ENCODE measurements around the gene GTF2A2. TPM values are rescaled to one million over a fixed set of nuclear protein-coding genes. Genes with fewer than 3 reads are reported as not detected.

Gene GTF2A2
- total and polyA plus RNA-seq, 5 donors from 2014 or later: 61.5 to 174 (median 133) TPM

- ATAC-seq (ENCODE audit: low read depth in 2 of 2): no peak
- Histone ChIP-seq H3K36me3 (ENCODE audit: control insufficient read depth, insufficient read depth, low read length) (peaks cover 25% of the 10 kb centered on the region), H3K4me1 (ENCODE audit: control insufficient read depth, insufficient read depth, low read length, poor library complexity, severe bottlenecking) (peaks cover 43% of the 10 kb centered on the region), H3K4me3 (ENCODE audit: low read depth, low read length) (peak overlapping the region; percentile 52), H3K27ac (ENCODE audit: insufficient read depth, low read length, poor library complexity, severe bottlenecking) (no peak overlapping the region), H3K9me3 (ENCODE audit: control insufficient read depth in 2 of 2, low read length in 2 of 2) (no peaks in the 10 kb centered on the region), H3K27me3 (ENCODE audit: control insufficient read depth, insufficient read depth, low read length) (no peaks in the 10 kb centered on the region)
- H3K9me3 Mint-ChIP-seq: no peaks in the 10 kb centered on the region
- H3K27ac Mint-ChIP-seq: peak overlapping the region in 1 of 3 donors; percentile 20
- peaks cover 21 to 60% (median 44%) of the 10 kb centered on the region in 4 donors for H3K4me1 Mint-ChIP-seq
- H3K27me3 Mint-ChIP-seq: no peaks in the 10 kb centered on the region
- H3K36me3 Mint-ChIP-seq: peaks cover 13% of the 10 kb centered on the region
- peak in 1 of 3 donors; percentile 45 for DNase-seq
- peak overlapping the region; percentile 22 to 67 (median 52) for H3K4me3 Mint-ChIP-seq
Measured at GRCh38 chr15:59685737-59686297, 28.5 kb upstream of the GTF2A2 start.

GRCh38 chr15:59680870-59681269 lies 23.6 kb upstream of the GTF2A2 start:
- Histone ChIP-seq H3K9me3 (ENCODE audit: control insufficient read depth in 2 of 2, low read length in 2 of 2) (no peaks in the 10 kb centered on the region), H3K4me3 (ENCODE audit: low read depth, low read length) (no peak overlapping the region), H3K27ac (ENCODE audit: insufficient read depth, low read length, poor library complexity, severe bottlenecking) (no peak overlapping the region), H3K36me3 (ENCODE audit: control insufficient read depth, insufficient read depth, low read length) (peaks cover 68% of the 10 kb centered on the region), H3K27me3 (ENCODE audit: control insufficient read depth, insufficient read depth, low read length) (no peaks in the 10 kb centered on the region), H3K4me1 (ENCODE audit: control insufficient read depth, insufficient read depth, low read length, poor library complexity, severe bottlenecking) (peaks cover 15% of the 10 kb centered on the region)
- Mint-ChIP-seq H3K4me1 (peaks cover 22 to 41% (median 30%) of the 10 kb centered on the region in 4 donors), H3K4me3 (no peak overlapping the region), H3K27ac (no peak overlapping the region), H3K27me3 (no peaks in the 10 kb centered on the region), H3K36me3 (peaks cover 37% of the 10 kb centered on the region), H3K9me3 (no peaks in the 10 kb centered on the region)
- no peak for ATAC-seq (ENCODE audit: low read depth in 2 of 2)
- DNase-seq: no peak

GRCh38 chr15:59680346-59680745 lies 23.0 kb upstream of the GTF2A2 start:
- H3K27me3 Mint-ChIP-seq: no peaks in the 10 kb centered on the region
- peaks cover 22 to 35% (median 26%) of the 10 kb centered on the region in 4 donors for H3K4me1 Mint-ChIP-seq
- Histone ChIP-seq H3K27ac (ENCODE audit: insufficient read depth, low read length, poor library complexity, severe bottlenecking) (no peak overlapping the region), H3K27me3 (ENCODE audit: control insufficient read depth, insufficient read depth, low read length) (no peaks in the 10 kb centered on the region), H3K4me1 (ENCODE audit: control insufficient read depth, insufficient read depth, low read length, poor library complexity, severe bottlenecking) (peaks cover 10% of the 10 kb centered on the region), H3K9me3 (ENCODE audit: control insufficient read depth in 2 of 2, low read length in 2 of 2) (no peaks in the 10 kb centered on the region), H3K36me3 (ENCODE audit: control insufficient read depth, insufficient read depth, low read length) (peaks cover 73% of the 10 kb centered on the region), H3K4me3 (ENCODE audit: low read depth, low read length) (no peak overlapping the region)
- H3K4me3 Mint-ChIP-seq: no peak overlapping the region
- H3K27ac Mint-ChIP-seq: no peak overlapping the region
- ATAC-seq (ENCODE audit: low read depth in 2 of 2) (no peak), DNase-seq (no peak)
- no peaks in the 10 kb centered on the region for H3K9me3 Mint-ChIP-seq
- H3K36me3 Mint-ChIP-seq: peaks cover 42% of the 10 kb centered on the region

- H3K4me3 Mint-ChIP-seq: no peak overlapping the region
Measured at GRCh38 chr15:59678620-59679019, 21.3 kb upstream of the GTF2A2 start.

GRCh38 chr15:59678172-59678571 lies 20.9 kb upstream of the GTF2A2 start:
- peaks cover 86% of the 10 kb centered on the region for H3K36me3 ChIP-seq (ENCODE audit: control insufficient read depth, insufficient read depth, low read length)
- no peaks in the 10 kb centered on the region for H3K27me3 Mint-ChIP-seq
- ATAC-seq (ENCODE audit: low read depth in 2 of 2): no peak

More at GRCh38 chr15:59678620-59679019, 21.3 kb upstream of the GTF2A2 start:
- Histone ChIP-seq H3K4me3 (ENCODE audit: low read depth, low read length) (no peak overlapping the region), H3K27ac (ENCODE audit: insufficient read depth, low read length, poor library complexity, severe bottlenecking) (peak overlapping the region; percentile 2), H3K9me3 (ENCODE audit: control insufficient read depth in 2 of 2, low read length in 2 of 2) (no peaks in the 10 kb centered on the region), H3K36me3 (ENCODE audit: control insufficient read depth, insufficient read depth, low read length) (peaks cover 84% of the 10 kb centered on the region), H3K27me3 (ENCODE audit: control insufficient read depth, insufficient read depth, low read length) (no peaks in the 10 kb centered on the region), H3K4me1 (ENCODE audit: control insufficient read depth, insufficient read depth, low read length, poor library complexity, severe bottlenecking) (no peaks in the 10 kb centered on the region)
- Mint-ChIP-seq H3K27ac (peak overlapping the region in 1 of 3 donors; percentile 63), H3K4me1 (peaks cover 13 to 25% (median 20%) of the 10 kb centered on the region in 4 donors), H3K36me3 (peaks cover 47% of the 10 kb centered on the region), H3K27me3 (no peaks in the 10 kb centered on the region), H3K9me3 (no peaks in the 10 kb centered on the region)
- ATAC-seq (ENCODE audit: low read depth in 2 of 2) (no peak), DNase-seq (no peak)

GRCh38 chr15:59676565-59676964 lies 19.2 kb upstream of the GTF2A2 start:
- Histone ChIP-seq H3K27ac (ENCODE audit: insufficient read depth, low read length, poor library complexity, severe bottlenecking) (no peak overlapping the region), H3K36me3 (ENCODE audit: control insufficient read depth, insufficient read depth, low read length) (peaks cover 88% of the 10 kb centered on the region), H3K9me3 (ENCODE audit: control insufficient read depth in 2 of 2, low read length in 2 of 2) (no peaks in the 10 kb centered on the region), H3K4me3 (ENCODE audit: low read depth, low read length) (no peak overlapping the region), H3K4me1 (ENCODE audit: control insufficient read depth, insufficient read depth, low read length, poor library complexity, severe bottlenecking) (no peaks in the 10 kb centered on the region), H3K27me3 (ENCODE audit: control insufficient read depth, insufficient read depth, low read length) (no peaks in the 10 kb centered on the region)
- H3K27me3 Mint-ChIP-seq: no peaks in the 10 kb centered on the region
- ATAC-seq (ENCODE audit: low read depth in 2 of 2): no peak
- H3K4me3 Mint-ChIP-seq: no peak overlapping the region
- no peaks in the 10 kb centered on the region for H3K9me3 Mint-ChIP-seq
- DNase-seq: no peak
- peaks cover 6 to 18% (median 16%) of the 10 kb centered on the region in 4 donors for H3K4me1 Mint-ChIP-seq
- H3K36me3 Mint-ChIP-seq: peaks cover 43% of the 10 kb centered on the region
- H3K27ac Mint-ChIP-seq: no peak overlapping the region

More at GRCh38 chr15:59678172-59678571, 20.9 kb upstream of the GTF2A2 start:
- peak overlapping the region in 1 of 3 donors; percentile 63 for H3K27ac Mint-ChIP-seq
- DNase-seq: no peak
- H3K9me3 ChIP-seq (ENCODE audit: control insufficient read depth in 2 of 2, low read length in 2 of 2): no peaks in the 10 kb centered on the region
- H3K4me3 Mint-ChIP-seq: no peak overlapping the region
- no peaks in the 10 kb centered on the region for H3K4me1 ChIP-seq (ENCODE audit: control insufficient read depth, insufficient read depth, low read length, poor library complexity, severe bottlenecking)
- no peak overlapping the region for H3K4me3 ChIP-seq (ENCODE audit: low read depth, low read length)
- H3K27ac ChIP-seq (ENCODE audit: insufficient read depth, low read length, poor library complexity, severe bottlenecking): peak overlapping the region; percentile 2
- H3K27me3 ChIP-seq (ENCODE audit: control insufficient read depth, insufficient read depth, low read length): no peaks in the 10 kb centered on the region
- H3K36me3 Mint-ChIP-seq: peaks cover 45% of the 10 kb centered on the region
- H3K4me1 Mint-ChIP-seq: peaks cover 10 to 23% (median 18%) of the 10 kb centered on the region in 4 donors
- H3K9me3 Mint-ChIP-seq: no peaks in the 10 kb centered on the region

GRCh38 chr15:59674361-59674877 lies 17.1 kb upstream of the GTF2A2 start:
- H3K27me3 ChIP-seq (ENCODE audit: control insufficient read depth, insufficient read depth, low read length): no peaks in the 10 kb centered on the region
- Mint-ChIP-seq H3K27ac (no peak overlapping the region), H3K36me3 (peaks cover 50% of the 10 kb centered on the region), H3K9me3 (peaks cover 0 to 1% (median 0%) of the 10 kb centered on the region in 7 donors), H3K27me3 (no peaks in the 10 kb centered on the region), H3K4me3 (no peak overlapping the region), H3K4me1 (peaks cover 6 to 22% (median 14%) of the 10 kb centered on the region in 4 donors)
- no peaks in the 10 kb centered on the region for H3K4me1 ChIP-seq (ENCODE audit: control insufficient read depth, insufficient read depth, low read length, poor library complexity, severe bottlenecking)
- no peaks in the 10 kb centered on the region for H3K9me3 ChIP-seq (ENCODE audit: control insufficient read depth in 2 of 2, low read length in 2 of 2)
- no peak overlapping the region for H3K27ac ChIP-seq (ENCODE audit: insufficient read depth, low read length, poor library complexity, severe bottlenecking)
- ATAC-seq (ENCODE audit: low read depth in 2 of 2): no peak
- H3K4me3 ChIP-seq (ENCODE audit: low read depth, low read length): no peak overlapping the region
- H3K36me3 ChIP-seq (ENCODE audit: control insufficient read depth, insufficient read depth, low read length): peaks cover 87% of the 10 kb centered on the region
- no peak for DNase-seq

GRCh38 chr15:59668556-59668955 lies 11.2 kb upstream of the GTF2A2 start:
- no peak overlapping the region for H3K4me3 ChIP-seq (ENCODE audit: low read depth, low read length)
- peaks cover 82% of the 10 kb centered on the region for H3K36me3 ChIP-seq (ENCODE audit: control insufficient read depth, insufficient read depth, low read length)
- no peak overlapping the region for H3K27ac ChIP-seq (ENCODE audit: insufficient read depth, low read length, poor library complexity, severe bottlenecking)
- no peak for ATAC-seq (ENCODE audit: low read depth in 2 of 2)
- Mint-ChIP-seq H3K36me3 (peaks cover 30% of the 10 kb centered on the region), H3K27ac (no peak overlapping the region), H3K4me1 (peaks cover 0 to 21% (median 4%) of the 10 kb centered on the region in 4 donors), H3K9me3 (peaks cover 0 to 1% (median 0%) of the 10 kb centered on the region in 7 donors), H3K4me3 (no peak overlapping the region), H3K27me3 (no peaks in the 10 kb centered on the region)
- H3K4me1 ChIP-seq (ENCODE audit: control insufficient read depth, insufficient read depth, low read length, poor library complexity, severe bottlenecking): no peaks in the 10 kb centered on the region
- no peaks in the 10 kb centered on the region for H3K9me3 ChIP-seq (ENCODE audit: control insufficient read depth in 2 of 2, low read length in 2 of 2)
- no peak for DNase-seq
- H3K27me3 ChIP-seq (ENCODE audit: control insufficient read depth, insufficient read depth, low read length): no peaks in the 10 kb centered on the region
